Karpas-422 (cell line): ENCODE measurements around the gene DGLUCY. TPM values are rescaled to one million over a fixed set of nuclear protein-coding genes. Genes with fewer than 3 reads are reported as not detected.

ENCODE experiments used
- DNase-seq: peaks from one replicate; pipeline ENCODE4 v3.0.0-alpha.2; 2015
- H2AFZ ChIP-seq: fragments of 200-600 bp; sonication (generic); 2 replicates; pipeline ENCODE4 v1.6.1; 2014; ENCODE audit warnings: antibody characterized with exemption, low read length, mixed read lengths
- H3K27ac ChIP-seq: fragments of 200-600 bp; sonication (generic); 2 replicates; pipeline ENCODE4 v1.5.1; 2014; ENCODE audit warnings: mild to moderate bottlenecking, low read length, moderate library complexity
- H3K27me3 ChIP-seq: fragments of 200-600 bp; sonication (generic); 2 replicates; pipeline ENCODE4 v1.6.1; 2014; ENCODE audit warnings: low read length, mixed read lengths
- H3K36me3 ChIP-seq: fragments of 200-600 bp; sonication (generic); 2 replicates; pipeline ENCODE4 v1.6.1; 2014; ENCODE audit warnings: low read length, mixed read lengths; ENCODE audit not compliant: insufficient read depth
- H3K4me1 ChIP-seq: fragments of 200-600 bp; sonication (generic); 2 replicates; pipeline ENCODE4 v1.6.1; 2014; ENCODE audit warnings: mild to moderate bottlenecking, low read length, mixed read lengths
- H3K4me2 ChIP-seq: fragments of 200-600 bp; sonication (generic); 2 replicates; pipeline ENCODE4 v1.6.1; 2014; ENCODE audit warnings: low read length, low read depth, mild to moderate bottlenecking; ENCODE audit not compliant: poor library complexity, severe bottlenecking
- H3K4me3 ChIP-seq: fragments of 200-600 bp; sonication (generic); 2 replicates; pipeline ENCODE4 v1.5.1; 2014; ENCODE audit warnings: mild to moderate bottlenecking, antibody characterized with exemption, low read length, mixed read lengths
- H3K79me2 ChIP-seq: fragments of 200-600 bp; sonication (generic); 2 replicates; pipeline ENCODE4 v1.6.1; 2014; ENCODE audit warnings: mild to moderate bottlenecking, low read length, mixed read lengths
- H3K9ac ChIP-seq: fragments of 200-600 bp; sonication (generic); 2 replicates; pipeline ENCODE4 v1.6.0; 2014; ENCODE audit warnings: low read length
- H3K9me2 ChIP-seq: fragments of 200-600 bp; sonication (generic), shearing (Covaris generic); replicated peaks from 2 replicates; pipeline ENCODE4 v1.6.0; 2014; ENCODE audit warnings: mild to moderate bottlenecking, low read length, moderate library complexity; ENCODE audit not compliant: insufficient read depth
- H3K9me3 ChIP-seq: fragments of 300-700, 200-600 bp; sonication (generic); 2 replicates; pipeline ENCODE4 v1.6.1; 2014; ENCODE audit warnings: low read length, mixed read lengths
- H4K20me1 ChIP-seq: fragments of 200-600 bp; sonication (generic); 2 replicates; pipeline ENCODE4 v1.6.1; 2014; ENCODE audit warnings: mild to moderate bottlenecking, antibody characterized with exemption, low read length, low read depth; ENCODE audit not compliant: insufficient read depth
- total RNA-seq: library from RNA; depleted of rRNA; stranded (reverse); fragments of >200 nt; shearing (Covaris generic); gene quantifications from 2 replicates; pipeline ENCODE4 v1.2.3, GENCODE V29; 2014; ENCODE audit warnings: low replicate concordance

The DGLUCY gene
- total RNA-seq, 1 experiment from 2014 or later = 99.9 TPM

GRCh38 chr14:91269076-91269991 is 155.5 kb downstream of the DGLUCY start:
- Histone ChIP-seq H3K9me3 (no peaks in the 10 kb centered on the region), H3K9ac (no peak overlapping the region), H3K9me2 (no peaks in the 10 kb centered on the region), H3K27me3 (no peaks in the 10 kb centered on the region), H2AFZ (no peak overlapping the region), H3K79me2 (no peaks in the 10 kb centered on the region), H3K4me2 (no peak overlapping the region), H3K4me1 (no peaks in the 10 kb centered on the region), H4K20me1 (peaks cover 6% of the 10 kb centered on the region; the same call in 1 of the 2 replicates), H3K4me3 (no peak overlapping the region), H3K36me3 (0 out of 2 replicates have a peak, but pooled peaks cover 6% of the 10 kb centered on the region), H3K27ac (no peak overlapping the region)
- no peak for DNase-seq

- no peak for DNase-seq
- no peaks in the 10 kb centered on the region for H3K4me1 ChIP-seq
- H3K9ac ChIP-seq = no peak overlapping the region
- no peaks in the 10 kb centered on the region for H3K79me2 ChIP-seq
- no peaks in the 10 kb centered on the region for H3K9me3 ChIP-seq
- no peaks in the 10 kb centered on the region for H3K27me3 ChIP-seq
- no peaks in the 10 kb centered on the region for H3K9me2 ChIP-seq
- no peak overlapping the region for H3K27ac ChIP-seq
- H4K20me1 ChIP-seq = peaks cover 6% of the 10 kb centered on the region; the same call in 1 of the 2 replicates
- no peak overlapping the region for H2AFZ ChIP-seq
- 0 out of 2 replicates have a peak, but pooled peaks cover 6% of the 10 kb centered on the region for H3K36me3 ChIP-seq
- no peak overlapping the region for H3K4me2 ChIP-seq
- no peak overlapping the region for H3K4me3 ChIP-seq
Observed at GRCh38 chr14:91270188-91270587, 156.3 kb downstream of the DGLUCY start.

GRCh38 chr14:91270619-91271018 is 156.7 kb downstream of the DGLUCY start:
- Histone ChIP-seq H3K36me3 (0 out of 2 replicates have a peak, but pooled peaks cover 6% of the 10 kb centered on the region), H3K4me3 (no peak overlapping the region)
- no peak for DNase-seq

GRCh38 chr14:91271639-91272038 is 157.8 kb downstream of the DGLUCY start:
- Histone ChIP-seq H3K9me2 (no peaks in the 10 kb centered on the region), H3K27ac (no peak overlapping the region), H3K4me1 (no peaks in the 10 kb centered on the region), H3K9me3 (no peaks in the 10 kb centered on the region), H3K4me2 (no peak overlapping the region), H3K4me3 (no peak overlapping the region), H3K9ac (no peak overlapping the region), H2AFZ (no peak overlapping the region), H4K20me1 (peaks cover 6% of the 10 kb centered on the region; the same call in 1 of the 2 replicates), H3K79me2 (no peaks in the 10 kb centered on the region), H3K36me3 (peaks cover 6% of the 10 kb centered on the region; the same call in 1 of the 2 replicates), H3K27me3 (no peaks in the 10 kb centered on the region)
- no peak for DNase-seq

More at GRCh38 chr14:91270619-91271018, 156.7 kb downstream of the DGLUCY start:
- Histone ChIP-seq H2AFZ (no peak overlapping the region), H3K4me2 (no peak overlapping the region), H3K4me1 (no peaks in the 10 kb centered on the region), H3K27ac (no peak overlapping the region), H3K9ac (no peak overlapping the region), H4K20me1 (peaks cover 6% of the 10 kb centered on the region; the same call in 1 of the 2 replicates), H3K9me2 (no peaks in the 10 kb centered on the region), H3K9me3 (no peaks in the 10 kb centered on the region), H3K27me3 (no peaks in the 10 kb centered on the region), H3K79me2 (no peaks in the 10 kb centered on the region)

DNA sequence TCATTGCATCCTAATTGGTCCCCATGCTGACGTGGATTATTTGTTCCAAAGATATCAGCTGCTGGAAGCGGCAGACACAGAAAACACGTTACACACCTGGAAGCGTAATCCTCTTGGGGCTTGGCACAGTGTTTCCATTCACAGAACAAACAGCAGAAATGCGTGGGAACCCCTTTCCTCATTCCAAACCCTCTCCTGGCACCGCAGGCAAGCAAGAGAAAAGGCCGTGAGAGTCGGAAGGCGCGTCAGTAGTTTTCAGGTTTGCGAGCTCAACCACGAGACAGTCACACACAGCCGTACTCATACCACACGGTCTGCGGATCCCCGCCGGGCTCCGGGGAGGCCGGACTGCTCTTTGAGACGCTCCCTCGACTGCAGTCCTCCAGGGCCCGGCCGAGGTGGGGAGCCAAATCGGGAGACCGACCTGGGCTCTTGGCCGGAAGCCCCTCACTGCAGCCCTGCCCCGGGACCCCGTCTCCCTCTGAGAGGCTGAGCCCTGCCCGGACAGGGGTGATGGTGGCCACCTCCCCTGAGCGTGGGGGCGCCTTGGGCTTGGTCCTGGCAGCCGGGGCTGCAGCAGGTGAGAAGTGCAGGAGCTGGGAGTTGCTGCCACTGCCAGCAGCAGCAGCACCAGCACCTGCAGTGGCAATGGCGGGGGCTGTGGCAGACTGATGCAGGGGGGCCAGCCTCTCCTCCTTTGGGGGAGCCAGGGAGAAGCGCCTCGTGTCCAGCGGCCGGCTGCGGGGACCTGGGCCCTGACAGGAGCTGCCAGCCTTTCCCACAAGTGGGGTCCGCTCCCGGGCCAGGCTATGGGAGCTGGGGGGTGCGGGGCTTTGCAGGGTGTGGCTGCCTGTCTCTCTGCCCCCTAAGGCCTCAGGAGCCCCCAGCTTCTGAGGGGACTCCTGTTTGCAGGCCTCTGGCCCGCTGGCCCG is 158.7 kb downstream of the DGLUCY start:
- H3K4me3 ChIP-seq = no peak overlapping the region
- no peaks in the 10 kb centered on the region for H3K27me3 ChIP-seq
- no peaks in the 10 kb centered on the region for H3K9me2 ChIP-seq
- no peaks in the 10 kb centered on the region for H3K79me2 ChIP-seq
- H3K27ac ChIP-seq = no peak overlapping the region
- no peak overlapping the region for H3K9ac ChIP-seq
- DNase-seq = no peak
- no peak overlapping the region for H2AFZ ChIP-seq
- H3K36me3 ChIP-seq = peaks cover 6% of the 10 kb centered on the region; the same call in 1 of the 2 replicates
- no peaks in the 10 kb centered on the region for H3K9me3 ChIP-seq
- no peaks in the 10 kb centered on the region for H3K4me1 ChIP-seq
- no peak overlapping the region for H3K4me2 ChIP-seq
- peaks cover 2% of the 10 kb centered on the region; the same call in 1 of the 2 replicates for H4K20me1 ChIP-seq

DNA sequence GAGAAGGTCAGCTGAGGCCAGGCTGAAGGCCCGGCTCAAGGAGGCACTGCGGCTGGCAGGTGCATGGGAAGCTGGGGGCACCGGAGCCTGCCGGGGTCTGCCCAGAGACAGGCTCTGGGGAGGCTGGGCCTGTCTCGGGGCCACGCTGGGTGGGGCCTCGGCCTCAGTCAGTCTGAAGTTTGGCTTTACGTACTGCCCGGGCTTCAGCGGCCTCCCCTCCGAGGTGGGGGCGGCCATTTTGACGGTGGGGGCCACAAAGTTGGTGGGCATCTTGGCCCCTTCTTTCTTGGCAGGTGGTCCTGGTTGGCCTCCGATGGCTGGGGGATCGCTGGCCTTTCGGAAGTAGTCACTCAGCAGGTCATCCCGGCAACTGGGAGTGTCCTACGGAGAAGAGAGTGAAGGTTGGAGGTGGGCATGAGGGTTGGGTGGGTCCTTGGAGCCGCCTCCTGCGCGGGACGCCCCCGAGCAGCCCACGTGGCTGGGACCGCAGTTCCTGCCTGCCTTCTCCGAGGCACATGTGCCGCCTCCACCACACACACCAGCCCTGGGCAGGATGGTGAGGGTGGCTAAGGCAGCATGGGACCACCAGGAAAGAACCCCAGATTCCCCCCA is 159.5 kb downstream of the DGLUCY start:
- Histone ChIP-seq H3K4me1 (no peaks in the 10 kb centered on the region), H3K4me3 (no peak overlapping the region), H3K27ac (no peak overlapping the region), H2AFZ (no peak overlapping the region), H3K4me2 (no peak overlapping the region), H4K20me1 (no peaks in the 10 kb centered on the region), H3K27me3 (no peaks in the 10 kb centered on the region), H3K9me2 (no peaks in the 10 kb centered on the region), H3K9me3 (no peaks in the 10 kb centered on the region), H3K9ac (no peak overlapping the region), H3K79me2 (no peaks in the 10 kb centered on the region), H3K36me3 (peaks cover 6% of the 10 kb centered on the region; the same call in 1 of the 2 replicates)
- no peak for DNase-seq

GRCh38 chr14:91273885-91274273 is 160.0 kb downstream of the DGLUCY start:
- Histone ChIP-seq H3K27me3 (no peaks in the 10 kb centered on the region), H3K9me2 (no peaks in the 10 kb centered on the region), H3K9me3 (no peaks in the 10 kb centered on the region), H4K20me1 (no peaks in the 10 kb centered on the region), H3K4me1 (no peaks in the 10 kb centered on the region), H3K79me2 (no peaks in the 10 kb centered on the region), H3K27ac (no peak overlapping the region), H2AFZ (no peak overlapping the region), H3K4me2 (no peak overlapping the region), H3K36me3 (peaks cover 6% of the 10 kb centered on the region; the same call in 1 of the 2 replicates), H3K4me3 (no peak overlapping the region), H3K9ac (no peak overlapping the region)
- no peak for DNase-seq
